ENCODE results near the gene AGBL4. TPM values are rescaled to one million over a fixed set of nuclear protein-coding genes. Genes with fewer than 3 reads are reported as not detected.

AGBL4 gene
- polyA plus RNA-seq, 5 donors, result 0.65 to 1.4 (median 1.1) TPM

- DNase-seq, result no peak
Measured at GRCh38 chr1:48681476-48682305, 1342.1 kb downstream of the AGBL4 start.

GRCh38 chr1:48680411-48681035 is 1343.2 kb downstream of the AGBL4 start:
- DNase-seq, result no peak

GRCh38 chr1:48679859-48680258 is 1343.9 kb downstream of the AGBL4 start:
- DNase-seq, result no peak

- DNase-seq, result no peak
Measured at GRCh38 chr1:48678710-48679505, 1344.8 kb downstream of the AGBL4 start.

- peak; percentile 44 to 61 for DNase-seq
Measured at GRCh38 chr1:48677306-48678287, 1346.2 kb downstream of the AGBL4 start.

GRCh38 chr1:48676822-48677221 is 1346.9 kb downstream of the AGBL4 start:
- no peak for DNase-seq

GRCh38 chr1:48676376-48676775 is 1347.4 kb downstream of the AGBL4 start:
- DNase-seq, result no peak

GRCh38 chr1:48675251-48675650 is 1348.5 kb downstream of the AGBL4 start:
- DNase-seq, result no peak

GRCh38 chr1:48674641-48675040 is 1349.1 kb downstream of the AGBL4 start:
- no peak for DNase-seq

- DNase-seq, result no peak
Measured at GRCh38 chr1:48673332-48674105, 1350.2 kb downstream of the AGBL4 start.

GRCh38 chr1:48671578-48671977 is 1352.2 kb downstream of the AGBL4 start:
- no peak for DNase-seq

- DNase-seq, result no peak
Measured at GRCh38 chr1:48670234-48671020, 1353.3 kb downstream of the AGBL4 start.

GRCh38 chr1:48668339-48668738 is 1355.4 kb downstream of the AGBL4 start:
- no peak for DNase-seq

- DNase-seq, result no peak
Measured at GRCh38 chr1:48667782-48668181, 1356.0 kb downstream of the AGBL4 start.

GRCh38 chr1:48665708-48666407 is 1357.9 kb downstream of the AGBL4 start:
- no peak for DNase-seq

- DNase-seq, result no peak
Measured at GRCh38 chr1:48661726-48662463, 1361.9 kb downstream of the AGBL4 start.

GRCh38 chr1:48659801-48660200 is 1364.0 kb downstream of the AGBL4 start:
- DNase-seq, result no peak

- DNase-seq, result no peak
Measured at GRCh38 chr1:48657413-48657812, 1366.3 kb downstream of the AGBL4 start.
